PFSK-1 (cell line): ENCODE results near the gene COPB1.

Source experiments
- POLR2AphosphoS5 ChIP-seq: IDR thresholded peaks from 2 replicates; pipeline ENCODE4 v1.6.1; 2012; ENCODE audit warnings: low read depth, mild to moderate bottlenecking, control low read depth, low read length, moderate library complexity
- TAF1 ChIP-seq: IDR thresholded peaks from 2 replicates; pipeline ENCODE4 v1.6.1; 2012; ENCODE audit warnings: low read length, control low read depth, borderline replicate concordance; ENCODE audit not compliant: insufficient read depth
- TF ChIP-seq, protein P1 (sequence below), 2 experiments: IDR thresholded peaks; 2 replicates each; pipeline versions ENCODE4 v1.6.1 to v1.8.0; 2011 to 2012; ENCODE audit warnings: low read depth in 2 of 2, low read length in 2 of 2, control low read depth in 1 of 2, inconsistent platforms in 1 of 2, mild to moderate bottlenecking in 1 of 2, moderate library complexity in 1 of 2; ENCODE audit not compliant: insufficient read depth in 1 of 2

DNA sequence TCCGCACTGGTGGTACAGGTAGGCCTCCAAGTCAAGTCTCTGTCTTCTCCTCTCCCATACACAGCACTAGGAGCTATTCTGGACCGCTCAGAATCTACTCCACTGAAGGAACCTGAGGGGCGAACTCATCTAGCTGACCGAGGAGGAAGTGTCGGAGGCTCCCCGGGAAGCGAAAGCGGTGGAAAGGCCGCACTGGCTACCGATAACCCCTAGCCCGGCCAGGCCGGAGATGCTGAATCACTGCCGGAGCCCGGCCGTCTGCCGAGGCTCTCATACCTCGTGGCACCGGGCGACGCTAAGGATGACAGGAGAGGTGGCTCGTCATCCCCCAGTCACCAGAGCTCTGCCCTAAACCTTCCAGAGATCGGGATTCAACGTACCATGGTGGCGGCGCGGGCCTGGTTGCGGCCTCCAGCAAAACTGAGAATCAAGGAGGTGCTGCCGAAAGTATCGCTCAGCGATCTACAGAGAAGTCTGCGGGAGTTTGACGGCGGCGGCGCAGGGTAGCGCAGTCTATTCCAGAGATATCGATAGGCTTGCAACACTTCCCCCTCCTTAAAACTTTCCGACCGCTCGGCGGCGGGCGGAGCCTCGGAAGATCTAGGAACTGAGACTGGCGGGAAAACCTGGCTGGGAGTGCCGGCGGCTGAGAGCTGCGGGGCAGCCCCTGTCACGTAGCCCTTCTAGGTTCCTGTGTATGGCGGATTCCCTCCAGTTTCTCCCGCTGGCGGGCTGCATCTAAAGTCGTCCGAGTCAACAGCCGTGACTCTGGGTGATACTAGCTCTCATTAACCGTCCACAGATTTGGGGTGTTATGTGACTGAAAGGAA, 20.5 kb upstream of the COPB1 start, which contains the start of gene PSMA1:
- peak; percentile 89 for TF ChIP-seq TAF1
- peak; percentile 96 for TF ChIP-seq POLR2AphosphoS5
- TF ChIP-seq, protein P1, sequence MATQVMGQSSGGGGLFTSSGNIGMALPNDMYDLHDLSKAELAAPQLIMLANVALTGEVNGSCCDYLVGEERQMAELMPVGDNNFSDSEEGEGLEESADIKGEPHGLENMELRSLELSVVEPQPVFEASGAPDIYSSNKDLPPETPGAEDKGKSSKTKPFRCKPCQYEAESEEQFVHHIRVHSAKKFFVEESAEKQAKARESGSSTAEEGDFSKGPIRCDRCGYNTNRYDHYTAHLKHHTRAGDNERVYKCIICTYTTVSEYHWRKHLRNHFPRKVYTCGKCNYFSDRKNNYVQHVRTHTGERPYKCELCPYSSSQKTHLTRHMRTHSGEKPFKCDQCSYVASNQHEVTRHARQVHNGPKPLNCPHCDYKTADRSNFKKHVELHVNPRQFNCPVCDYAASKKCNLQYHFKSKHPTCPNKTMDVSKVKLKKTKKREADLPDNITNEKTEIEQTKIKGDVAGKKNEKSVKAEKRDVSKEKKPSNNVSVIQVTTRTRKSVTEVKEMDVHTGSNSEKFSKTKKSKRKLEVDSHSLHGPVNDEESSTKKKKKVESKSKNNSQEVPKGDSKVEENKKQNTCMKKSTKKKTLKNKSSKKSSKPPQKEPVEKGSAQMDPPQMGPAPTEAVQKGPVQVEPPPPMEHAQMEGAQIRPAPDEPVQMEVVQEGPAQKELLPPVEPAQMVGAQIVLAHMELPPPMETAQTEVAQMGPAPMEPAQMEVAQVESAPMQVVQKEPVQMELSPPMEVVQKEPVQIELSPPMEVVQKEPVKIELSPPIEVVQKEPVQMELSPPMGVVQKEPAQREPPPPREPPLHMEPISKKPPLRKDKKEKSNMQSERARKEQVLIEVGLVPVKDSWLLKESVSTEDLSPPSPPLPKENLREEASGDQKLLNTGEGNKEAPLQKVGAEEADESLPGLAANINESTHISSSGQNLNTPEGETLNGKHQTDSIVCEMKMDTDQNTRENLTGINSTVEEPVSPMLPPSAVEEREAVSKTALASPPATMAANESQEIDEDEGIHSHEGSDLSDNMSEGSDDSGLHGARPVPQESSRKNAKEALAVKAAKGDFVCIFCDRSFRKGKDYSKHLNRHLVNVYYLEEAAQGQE (IDR thresholded peaks at IDR 0.05; ENCODE audit: insufficient read depth in 1 of 2, low read depth in 2 of 2, low read length in 2 of 2), result no peak; a peak in 1 of 4 replicates
